ENCODE data around the gene FABP3.

Gene FABP3

DNA sequence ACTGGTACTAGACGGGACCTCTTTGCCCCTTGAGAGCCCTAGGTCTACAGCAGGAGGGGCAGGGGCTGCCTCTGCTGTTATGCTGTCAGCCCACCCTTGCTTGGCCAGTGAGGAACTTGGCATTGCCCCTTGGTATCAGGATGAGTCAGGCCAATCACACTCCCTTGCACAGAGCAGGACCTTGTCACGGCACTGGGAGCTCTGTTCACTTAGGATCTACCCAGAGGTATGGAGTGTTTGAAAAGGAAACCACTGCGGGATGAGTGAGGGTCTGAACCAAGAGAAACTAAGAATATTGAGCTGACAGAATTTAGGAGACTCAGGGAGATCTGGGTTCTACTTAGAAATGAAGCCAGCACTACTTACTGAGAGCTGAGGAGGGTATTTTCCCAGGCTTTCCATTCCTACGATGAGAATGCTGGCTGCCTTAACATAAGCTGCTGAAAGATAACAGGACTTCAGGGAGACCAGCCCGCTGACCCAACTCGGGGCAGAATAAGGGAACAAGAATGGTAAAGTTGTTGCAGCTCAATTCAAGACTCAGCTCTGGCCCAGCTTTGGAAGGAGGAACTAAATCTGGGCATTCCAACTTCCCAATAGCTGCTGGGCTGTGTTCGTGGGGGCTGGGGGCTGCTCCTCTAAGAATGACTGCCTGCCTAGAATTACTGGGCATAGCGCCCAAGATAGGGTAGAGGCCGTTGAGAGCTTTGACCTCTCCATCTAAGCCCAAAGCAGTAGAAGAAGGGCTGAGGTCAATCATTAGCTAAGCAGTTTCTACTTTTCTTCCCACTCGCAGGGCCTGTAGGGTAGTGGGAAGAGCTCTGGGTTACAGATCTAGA, 1.5 kb downstream of the FABP3 start:
- DNase-seq, result no peak

DNA sequence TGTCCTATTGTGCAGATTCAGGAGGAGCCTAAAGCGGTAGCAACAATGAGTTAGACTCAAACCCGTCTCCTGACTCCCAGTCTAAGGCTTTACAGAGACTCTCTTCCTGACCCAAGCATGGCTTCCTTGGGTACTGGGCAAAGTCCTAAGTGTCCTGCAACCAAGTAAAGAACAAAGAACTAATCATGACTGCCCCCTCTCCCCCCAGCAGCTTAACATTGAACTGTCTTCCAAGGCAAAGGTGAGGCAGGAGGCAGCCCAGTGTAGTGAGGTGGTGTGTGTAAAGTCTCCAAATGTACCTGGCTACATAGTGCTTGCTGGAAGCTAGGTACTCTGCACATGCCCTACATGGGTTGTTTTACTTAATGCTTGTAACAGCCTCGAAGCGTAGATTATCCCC, 2.3 kb downstream of the FABP3 start:
- no peak for DNase-seq

DNA sequence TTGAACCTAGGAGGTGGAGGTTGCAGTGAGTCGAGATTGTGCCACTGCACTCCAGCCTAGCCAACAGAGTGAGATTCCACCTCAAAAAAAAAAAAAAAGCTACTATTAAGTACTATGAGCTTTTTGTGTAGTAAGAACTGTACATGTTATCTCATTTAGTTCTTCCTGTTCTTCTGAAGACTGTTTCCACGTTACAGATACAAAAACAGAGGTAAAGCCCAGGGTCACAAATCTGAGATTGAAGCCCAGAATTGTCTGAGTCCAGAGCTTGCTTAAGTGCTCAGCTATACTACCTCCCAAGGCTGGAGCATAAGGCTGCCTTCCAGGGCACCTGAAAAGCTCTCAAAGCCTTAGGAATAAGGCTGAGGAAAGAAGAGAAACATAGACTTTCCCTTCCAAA, 2.9 kb downstream of the FABP3 start:
- no peak for DNase-seq

DNA sequence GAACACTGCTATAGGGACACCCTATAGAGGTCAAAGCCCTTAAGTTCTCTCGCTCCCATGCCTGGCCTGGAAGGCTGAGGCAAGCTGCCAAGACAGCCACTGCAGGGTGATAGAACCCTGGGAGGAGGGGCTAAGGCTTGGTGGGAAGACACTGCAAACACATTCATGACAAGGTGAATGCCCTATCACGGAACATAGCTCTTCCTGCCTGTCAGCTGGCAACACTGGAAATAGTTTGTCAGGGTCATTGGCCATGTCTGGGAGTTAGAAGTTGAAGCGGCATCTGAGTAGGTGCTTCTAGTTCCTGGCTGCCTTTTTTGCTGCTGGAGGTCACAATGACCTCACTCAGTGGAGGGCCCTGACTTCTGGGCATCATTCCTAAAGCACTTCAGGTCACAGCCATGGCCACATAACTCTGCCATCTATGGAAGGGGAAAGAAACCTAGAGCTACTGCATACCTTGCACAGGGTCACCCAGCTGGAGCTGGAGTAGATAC, 4.2 kb downstream of the FABP3 start:
- DNase-seq, result no peak

DNA sequence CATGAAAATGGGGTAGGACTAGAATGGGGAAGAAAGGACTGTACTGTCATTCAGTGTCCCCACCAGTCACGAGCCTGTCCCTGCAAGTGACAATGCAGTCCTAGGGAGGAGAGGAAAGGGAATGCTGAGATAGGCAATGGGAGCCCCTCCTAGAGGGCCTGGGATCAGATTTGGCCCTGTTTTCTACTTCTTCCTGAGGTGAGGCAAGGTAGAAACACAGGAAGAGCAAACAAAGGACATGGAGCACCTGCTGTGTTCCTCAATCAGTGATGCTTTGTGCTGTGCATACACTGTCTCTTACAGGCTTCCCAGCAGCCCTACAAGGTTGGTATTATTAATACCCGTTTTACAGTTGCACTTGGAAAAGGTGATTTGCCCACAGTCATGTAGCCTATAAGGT, 6.1 kb downstream of the FABP3 start:
- DNase-seq, result no peak

DNA sequence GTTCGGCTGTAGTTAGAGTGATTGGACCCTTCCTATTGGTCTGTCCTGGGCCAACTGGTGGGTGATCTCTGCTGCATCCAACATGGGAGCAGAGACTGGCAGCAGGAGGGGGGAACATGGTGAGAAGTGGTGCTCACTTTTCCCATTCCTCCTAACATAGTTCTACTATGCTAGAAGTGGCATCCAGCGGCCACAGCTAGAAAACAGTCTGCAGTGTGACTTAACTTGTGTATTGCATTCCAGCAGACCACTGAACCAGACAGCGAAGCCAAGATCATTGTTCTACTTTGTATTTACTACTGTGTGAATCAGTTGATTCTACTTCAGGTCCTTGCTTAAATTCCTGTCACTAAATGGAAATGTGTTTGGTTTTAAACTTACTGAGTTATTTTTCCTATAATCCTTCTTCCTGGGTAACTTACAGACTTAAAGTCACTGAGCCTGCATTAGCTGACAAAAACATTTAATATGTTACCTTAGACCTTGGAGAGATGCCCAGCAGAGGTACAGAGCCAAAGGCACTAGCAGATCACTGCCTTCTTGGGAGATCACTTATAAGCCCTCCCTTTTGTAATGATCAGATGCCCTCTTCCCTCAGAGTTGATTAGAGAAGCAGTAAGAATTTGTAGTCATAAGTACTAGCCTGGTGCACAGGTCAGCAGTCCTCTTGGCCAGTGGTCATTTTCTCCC, 8.2 kb downstream of the FABP3 start:
- no peak for DNase-seq

DNA sequence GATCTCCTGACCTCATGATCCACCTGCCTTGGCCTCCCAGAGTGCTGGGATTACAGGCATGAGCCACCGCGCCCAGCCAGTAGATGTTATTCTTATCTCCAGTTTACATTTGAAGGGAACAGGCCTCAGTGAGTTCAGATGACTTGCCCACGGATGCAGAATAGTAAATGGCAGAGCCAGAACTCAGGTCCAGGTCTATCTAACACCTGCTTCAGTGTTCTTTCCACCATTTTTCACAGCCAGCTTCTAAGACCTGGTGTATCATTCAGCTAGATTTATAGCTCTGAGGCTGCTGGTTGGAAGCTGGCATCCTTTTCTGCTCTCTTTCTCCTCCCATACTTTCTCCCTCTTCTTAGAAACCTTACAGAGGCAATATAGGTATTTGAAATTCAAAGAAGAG, 10.8 kb downstream of the FABP3 start:
- DNase-seq, result no peak

DNA sequence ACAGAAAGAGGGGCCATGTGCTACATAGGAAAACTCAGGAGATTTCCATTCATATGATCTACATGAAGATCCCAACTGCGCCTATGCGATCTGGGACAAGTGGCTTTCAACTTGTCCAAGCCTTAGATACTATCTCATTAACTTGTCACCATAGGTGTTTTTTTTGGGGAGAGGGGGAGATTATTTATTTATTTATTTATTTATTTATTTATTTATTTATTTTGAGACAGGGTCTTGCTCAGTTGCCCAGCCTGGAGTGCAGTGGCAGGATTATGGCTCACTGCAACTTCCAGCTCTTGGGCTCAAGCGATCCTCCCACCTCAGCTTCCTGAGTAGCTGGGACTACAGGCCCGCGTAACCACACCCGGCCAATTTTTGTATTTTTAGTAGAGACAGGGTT, 11.3 kb downstream of the FABP3 start:
- DNase-seq, result no peak

DNA sequence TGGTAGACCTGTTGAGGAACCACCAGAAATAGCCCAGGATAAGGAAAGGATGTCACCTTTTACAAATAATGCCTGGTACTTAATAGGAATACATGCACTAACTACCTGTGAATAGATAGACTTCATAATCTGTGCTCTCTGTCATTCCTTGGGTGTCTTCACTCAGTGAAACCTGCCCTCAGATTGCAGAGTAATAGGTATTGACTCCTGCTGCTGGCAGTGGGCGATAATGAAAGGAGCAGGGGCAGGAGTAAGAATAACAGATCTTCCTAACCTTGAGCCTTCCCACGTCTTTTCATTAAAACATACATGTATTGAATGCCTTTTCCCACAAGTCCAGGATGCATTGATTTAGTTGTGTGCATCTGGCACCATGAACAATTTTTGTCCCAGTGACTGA, 16.4 kb downstream of the FABP3 start:
- no peak for DNase-seq

DNA sequence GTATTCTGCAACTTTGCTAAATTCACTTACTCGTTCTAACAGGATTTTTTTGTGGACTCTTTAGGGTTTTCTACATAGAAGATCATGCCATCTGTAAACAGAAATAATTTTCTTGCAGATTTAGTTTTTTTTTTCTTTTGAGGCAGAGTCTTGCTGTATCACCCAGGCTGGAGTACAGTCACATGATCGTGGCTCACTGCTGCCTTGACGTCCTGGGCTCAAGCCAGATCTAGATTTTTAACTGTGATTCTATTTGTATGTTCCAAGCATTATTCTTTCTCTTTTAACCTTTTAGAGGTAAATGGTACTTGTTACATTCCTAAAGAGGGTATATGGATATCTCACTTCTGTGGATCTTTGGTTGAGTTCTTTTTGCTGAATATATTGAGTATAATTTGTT, 18.6 kb downstream of the FABP3 start:
- no peak for DNase-seq

DNA sequence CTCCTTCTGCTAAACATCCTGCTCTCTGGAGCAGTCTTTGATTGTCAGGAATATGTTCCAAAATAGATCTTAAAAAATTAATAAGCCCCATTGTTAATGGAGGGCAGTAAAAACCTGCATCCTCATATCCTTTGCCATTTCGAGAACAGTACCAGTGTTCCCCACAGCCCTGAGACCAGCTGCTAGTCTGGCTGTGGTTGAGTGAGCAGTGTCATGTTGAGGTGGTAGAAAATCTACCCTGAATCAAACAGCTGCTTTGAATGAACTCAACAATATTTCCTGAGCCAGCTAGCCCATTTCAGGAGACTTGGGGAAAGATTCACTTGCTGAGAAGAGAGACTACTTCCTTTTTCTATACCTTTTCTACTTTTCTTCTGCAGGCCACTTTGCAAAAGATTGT, 24.4 kb downstream of the FABP3 start:
- DNase-seq, result no peak

DNA sequence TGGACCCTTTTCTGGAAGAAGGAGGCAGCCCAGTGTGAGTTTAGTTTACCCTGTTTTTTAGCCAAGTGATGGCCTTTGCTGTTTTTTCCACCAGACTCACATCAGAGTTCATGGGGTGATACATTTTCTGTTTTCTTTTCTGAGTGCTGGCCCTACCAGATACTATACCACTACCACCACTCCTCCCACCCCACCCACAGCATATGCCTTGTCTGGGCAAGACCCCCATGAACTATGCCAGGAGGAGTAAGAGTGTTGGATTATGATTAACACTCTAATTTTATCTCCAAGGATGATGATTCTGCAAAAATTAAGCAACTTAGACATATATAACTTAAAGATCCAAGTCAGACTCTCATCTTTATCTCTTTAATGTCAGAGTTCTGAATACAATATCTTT, 26.1 kb downstream of the FABP3 start:
- DNase-seq, result no peak

DNA sequence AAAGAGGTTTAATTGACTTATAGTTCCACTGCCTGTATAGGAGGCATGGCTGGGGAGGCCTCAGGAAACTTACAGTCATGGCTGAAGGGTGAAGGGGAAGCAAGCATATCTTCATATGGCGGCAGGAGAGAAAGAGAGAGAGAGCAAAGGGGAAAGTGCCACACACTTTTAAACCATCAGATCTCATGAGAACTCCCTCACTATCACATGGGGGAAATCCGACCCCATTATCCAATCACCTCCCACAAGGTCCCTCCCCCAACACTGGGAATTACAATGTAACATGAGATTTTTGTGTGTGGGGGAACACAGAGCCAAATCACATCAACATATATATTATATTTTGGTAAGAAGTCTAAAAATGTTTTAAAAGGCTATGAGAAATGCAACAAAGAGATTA, 27.2 kb downstream of the FABP3 start:
- no peak for DNase-seq

DNA sequence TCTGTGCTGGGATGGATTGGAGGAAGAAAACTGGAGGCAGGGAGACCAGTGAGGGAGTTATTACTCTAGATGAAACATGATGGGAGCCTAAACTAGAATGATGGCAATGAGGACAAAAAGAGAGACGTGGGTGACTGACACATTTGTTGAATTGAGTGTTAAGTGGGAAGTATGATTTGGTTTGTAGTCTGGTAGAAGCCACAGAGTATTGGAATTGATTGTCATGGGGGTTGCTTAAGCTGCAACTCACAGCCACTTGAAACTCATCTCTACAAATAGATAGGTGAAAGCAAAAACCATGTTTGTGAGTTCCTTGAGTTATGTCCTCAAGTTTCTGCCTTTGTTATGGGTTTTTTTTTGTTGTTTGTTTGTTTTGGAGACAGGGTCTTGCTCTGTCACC, 28.4 kb downstream of the FABP3 start:
- DNase-seq, result no peak

DNA sequence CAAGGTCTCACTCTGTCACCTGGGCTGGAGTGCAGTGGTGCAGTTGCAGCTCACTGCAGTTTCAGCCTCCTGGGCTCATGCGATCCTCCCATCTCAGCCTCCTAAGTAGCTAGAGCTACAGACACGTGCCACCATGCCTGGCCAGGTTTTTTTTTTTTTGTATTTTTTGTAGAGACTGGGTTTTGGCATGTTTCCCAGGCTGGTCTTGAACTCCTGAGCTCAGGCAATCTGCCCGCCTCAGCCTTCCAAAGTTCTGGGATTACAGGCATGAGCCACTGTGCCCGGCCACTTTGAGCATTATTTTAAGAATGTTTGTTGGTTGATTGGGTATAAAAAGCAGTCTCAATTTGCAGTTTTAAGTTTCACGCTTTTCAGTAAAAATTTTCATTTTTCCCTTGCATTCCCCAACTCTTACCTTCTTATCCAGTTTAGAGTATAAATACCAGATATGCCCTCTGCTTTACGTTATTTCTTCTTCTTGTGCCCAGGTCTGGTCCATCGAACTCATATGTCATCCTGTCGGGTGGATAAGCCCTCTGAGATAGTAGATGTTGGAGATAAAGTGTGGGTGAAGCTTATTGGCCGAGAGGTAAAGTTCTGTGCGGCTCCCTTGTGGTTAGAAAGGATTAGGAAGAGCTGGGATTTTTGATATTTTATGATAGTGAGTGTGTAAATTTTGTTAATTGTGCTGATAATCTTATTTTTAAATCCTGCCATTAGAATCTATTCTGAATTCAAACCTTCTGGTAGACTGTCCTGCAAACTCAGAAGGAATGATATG, 36.0 kb downstream of the FABP3 start:
- no peak for DNase-seq

DNA sequence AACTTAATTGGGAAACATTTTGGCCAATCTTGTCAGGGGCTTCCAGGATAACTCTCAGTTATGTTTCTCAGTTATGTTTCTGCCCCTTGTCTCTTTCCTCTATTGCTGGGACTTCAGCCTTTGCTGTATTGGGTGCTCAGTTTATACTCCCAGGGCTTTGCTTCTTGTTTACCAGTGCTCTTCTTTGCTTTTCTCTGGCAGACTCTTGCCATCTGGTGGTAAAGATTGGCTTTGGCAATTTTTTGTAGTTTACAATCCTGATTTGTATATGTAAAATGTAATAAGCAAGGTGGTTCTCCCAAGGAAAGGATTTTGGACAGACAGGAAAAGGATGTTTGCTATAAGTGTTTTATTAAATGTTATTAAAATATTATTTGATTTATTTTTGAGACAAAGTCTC, 37.9 kb downstream of the FABP3 start:
- no peak for DNase-seq

DNA sequence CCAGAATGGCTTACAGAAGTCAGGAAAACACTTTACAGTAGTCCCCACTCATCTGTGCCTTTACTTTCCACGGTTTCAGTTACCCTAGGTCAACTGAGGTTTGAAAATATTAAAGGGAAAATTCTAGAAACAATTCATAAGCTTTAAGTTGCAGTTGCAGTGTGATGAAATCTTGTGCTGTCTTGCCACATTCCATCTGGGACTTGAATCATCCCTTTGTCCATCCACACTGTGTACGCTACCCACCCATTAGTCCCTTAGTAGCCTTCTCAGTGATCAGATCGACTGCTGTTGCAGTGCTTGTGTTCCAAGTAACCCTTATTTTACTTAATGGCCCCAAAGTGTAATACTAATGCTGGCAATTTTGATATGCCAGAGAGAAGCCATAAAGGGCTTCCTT, 45.5 kb downstream of the FABP3 start:
- DNase-seq, result no peak

DNA sequence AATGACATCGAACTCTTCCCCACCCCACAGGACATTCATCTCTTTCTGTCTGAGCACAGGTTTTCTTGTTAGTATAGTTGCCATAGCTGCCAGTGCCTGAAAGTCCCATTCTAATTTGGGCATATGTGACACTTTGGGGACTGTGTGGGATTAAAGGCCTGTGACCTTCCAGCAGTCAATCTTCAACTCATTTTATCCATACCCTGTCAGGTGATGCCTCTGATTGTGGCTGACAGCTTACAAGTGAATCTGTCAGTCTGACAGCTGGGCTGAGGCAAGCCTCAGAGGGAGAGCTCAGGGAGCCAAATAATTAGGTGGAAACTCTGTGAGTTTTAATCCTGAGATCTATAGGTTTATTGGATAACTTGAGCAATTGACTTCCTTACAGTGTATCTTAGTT, 46.4 kb downstream of the FABP3 start:
- no peak for DNase-seq

DNA sequence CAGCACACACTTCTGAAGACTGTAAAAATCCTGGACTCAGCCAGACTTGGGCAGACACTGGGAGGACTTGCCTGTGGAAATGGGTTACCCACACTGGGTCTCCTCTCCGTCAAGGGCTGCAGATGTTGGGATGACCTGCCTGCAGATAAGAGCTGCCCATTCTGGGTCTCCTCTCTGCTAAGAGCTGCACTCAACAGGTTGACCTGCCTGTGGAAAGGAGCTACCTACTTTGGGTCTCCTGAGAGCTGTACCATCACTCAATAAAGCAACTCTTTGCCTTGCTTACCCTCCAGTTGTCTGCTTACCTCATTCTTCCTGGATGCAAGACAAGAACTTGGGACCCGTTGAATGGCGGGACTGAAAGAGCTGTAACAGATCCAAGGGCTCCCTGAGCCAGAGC, 47.9 kb downstream of the FABP3 start:
- DNase-seq, result no peak

DNA sequence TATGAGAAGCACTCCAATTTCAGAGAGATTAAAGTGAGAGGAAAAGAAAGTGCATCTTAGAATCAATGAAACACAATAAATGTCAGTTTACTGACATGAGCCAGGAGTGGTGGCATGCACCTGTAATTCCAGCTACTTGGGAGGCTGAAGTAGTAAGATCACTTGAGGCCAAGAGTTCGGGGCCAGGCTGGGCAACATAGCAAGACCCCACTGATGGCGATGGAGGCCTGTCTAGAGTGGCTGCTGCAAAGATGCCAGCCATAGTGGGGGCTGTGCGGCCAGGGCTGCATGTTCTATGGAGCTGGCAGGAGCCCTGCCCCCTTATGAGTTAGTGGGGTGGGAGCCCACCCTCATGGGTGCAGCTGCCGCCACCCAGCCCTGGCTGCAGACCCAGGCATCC, 48.8 kb downstream of the FABP3 start:
- no peak for DNase-seq

DNA sequence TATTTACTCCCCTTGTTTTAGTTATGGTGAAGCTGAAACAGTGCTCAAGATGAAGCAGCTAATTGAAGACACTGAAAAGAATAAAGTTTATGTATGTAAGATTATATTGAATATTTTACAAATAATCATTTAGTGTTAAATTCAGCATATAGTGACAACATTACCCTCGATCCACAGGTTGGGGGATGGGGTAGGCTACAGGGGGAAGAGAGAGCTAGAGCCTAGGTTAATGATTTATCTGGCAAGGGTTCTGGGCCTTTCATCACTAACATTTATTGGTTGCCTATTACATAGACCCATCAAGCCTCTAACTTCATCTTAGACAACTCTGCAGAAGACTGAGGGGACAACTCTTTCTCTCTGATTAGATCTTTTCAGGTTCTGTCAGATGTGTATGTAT, 54.7 kb downstream of the FABP3 start:
- no peak for DNase-seq

DNA sequence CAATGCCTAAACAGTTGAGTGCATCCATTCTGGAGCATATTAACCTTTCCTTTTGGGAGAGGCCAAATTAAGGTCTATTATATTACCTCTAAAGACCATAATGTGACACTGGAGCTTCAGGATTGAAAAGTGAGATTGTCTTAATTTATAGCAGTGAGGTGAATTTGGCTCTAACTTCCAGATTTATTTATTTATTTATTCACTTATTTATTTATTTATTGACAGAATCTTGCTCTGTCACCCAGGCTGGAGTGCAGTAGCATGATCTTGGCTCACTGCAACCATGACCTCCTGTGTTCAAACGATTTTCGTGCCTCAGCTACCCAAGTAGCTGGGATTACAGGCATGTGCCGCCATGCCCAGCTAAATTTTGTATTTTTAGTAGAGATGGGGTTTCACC, 57.0 kb downstream of the FABP3 start:
- no peak for DNase-seq

Data from activated CD4-positive, alpha-beta T cell treated with anti-CD3 and anti-CD28 coated beads, Interleukin-2, amount 50 U/mL, for 48 hours (primary cell).